Esophagus squamous epithelium (tissue), 5 donors: Measurements from ENCODE around the gene GDF11. TPM values are rescaled to one million over a fixed set of nuclear protein-coding genes. Genes with fewer than 3 reads are reported as not detected.

Source experiments
- DNase-seq: peaks from one replicate; lab custom pipeline; 2025; lab: John Stamatoyannopoulos, UW
- H3K27ac ChIP-seq, 4 donors: fragments of 200-600 bp; sonication (generic); one replicate each; pipeline ENCODE4 v1.5.1; 2016 to 2019; ENCODE audit warnings: mild to moderate bottlenecking in 1 of 4
- H3K27me3 ChIP-seq, 4 donors: fragments of 200-600 bp; sonication (generic); 1 replicate in 3 of 4; 2 replicates in 1 of 4; pipeline versions ENCODE4 v1.5.1 to v1.6.0; 2017 to 2021; ENCODE audit warnings: antibody characterized with exemption in 1 of 4
- H3K36me3 ChIP-seq, 3 donors: fragments of 200-600 bp; sonication (generic); one replicate each; pipeline ENCODE4 v1.5.1; 2016 to 2019
- H3K4me1 ChIP-seq, 3 donors: fragments of 200-600 bp; sonication (generic); one replicate each; pipeline ENCODE4 v1.5.1; 2017 to 2019
- H3K4me3 ChIP-seq, 4 donors: fragments of 200-600 bp; sonication (generic); 1 replicate in 3 of 4; 2 replicates in 1 of 4; pipeline ENCODE4 v1.5.1; 2016 to 2019; ENCODE audit warnings: mild to moderate bottlenecking in 2 of 4, moderate library complexity in 1 of 4
- H3K9me3 ChIP-seq, 3 donors: fragments of 200-600 bp; sonication (generic); one replicate each; pipeline ENCODE4 v1.5.1; 2016 to 2019
- POLR2A ChIP-seq, 4 donors: fragments of 450-650 bp; IDR thresholded peaks; one replicate each; pipeline ENCODE4 v1.6.1; 2017; ENCODE audit warnings: antibody characterized with exemption in 4 of 4, mild to moderate bottlenecking in 4 of 4, moderate library complexity in 3 of 4
- WGBS, 2 donors: methylation state at CpG; one replicate each; pipeline ENCODE4 v1.1.5; 2018; 5-methylcytosine and 5-hydroxymethylcytosine counted together
- intact Hi-C: fragments of 100-400 bp; cut with DNase I; formaldehyde crosslinking; loops from one replicate; pipeline ENCODE4 v1.15.0; 2022
- small RNA-seq, 4 donors: library from RNA; depleted of rRNA; stranded (forward); fragments of <200 nt; gene quantifications; one replicate each; pipeline ENCODE3, GENCODE V24; 2016
- total RNA-seq, 4 donors: library from RNA; depleted of rRNA; stranded (reverse); fragments of >200 nt; gene quantifications; one replicate each; pipeline ENCODE4 v1.1.0, GENCODE V29; 2016
- TF ChIP-seq, protein P1 (sequence below), 6 experiments: fragments of 450-650 bp in 4 of 6; fragments of 200-600 bp in 2 of 6; sonication (generic) in 2 of 6; IDR thresholded peaks; one replicate each; pipeline ENCODE4 v1.5.1; 2016 to 2019; ENCODE audit warnings: antibody characterized with exemption in 6 of 6, mild to moderate bottlenecking in 4 of 6, moderate library complexity in 4 of 6
- donor health status: DM: yes; HTN: yes; CAD: no.

GDF11 gene
- total RNA-seq, 4 donors from 2014 or later = 0.19 to 1.9 (median 1.5) TPM

DNA sequence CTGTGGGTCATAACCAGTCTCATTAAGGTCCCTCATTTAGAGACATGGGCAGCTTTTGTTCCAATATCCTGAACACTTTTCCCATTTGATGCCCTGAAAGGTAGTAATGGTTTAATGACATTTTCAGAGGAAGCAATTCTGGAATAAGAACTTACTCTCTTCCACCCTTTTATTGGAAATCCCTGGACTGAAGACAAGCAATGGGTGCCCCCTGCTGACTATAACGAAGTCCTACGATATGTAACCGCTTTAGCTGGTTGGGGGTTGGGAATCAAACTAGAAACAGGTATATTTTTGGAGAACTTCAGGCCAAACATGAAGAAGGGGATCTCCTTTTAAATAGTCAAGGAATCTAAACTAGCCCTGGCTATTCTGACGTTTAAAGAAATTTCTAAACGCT, 54.1 kb downstream of the GDF11 start:
- Histone ChIP-seq H3K27ac (no peak overlapping the region), H3K27me3 (no peaks in the 10 kb centered on the region), H3K36me3 (peaks cover 8 to 100% (median 25%) of the 10 kb centered on the region in 3 donors), H3K9me3 (no peaks in the 10 kb centered on the region), H3K4me1 (no peaks in the 10 kb centered on the region), H3K4me3 (no peak overlapping the region)
- TF ChIP-seq, protein P1, sequence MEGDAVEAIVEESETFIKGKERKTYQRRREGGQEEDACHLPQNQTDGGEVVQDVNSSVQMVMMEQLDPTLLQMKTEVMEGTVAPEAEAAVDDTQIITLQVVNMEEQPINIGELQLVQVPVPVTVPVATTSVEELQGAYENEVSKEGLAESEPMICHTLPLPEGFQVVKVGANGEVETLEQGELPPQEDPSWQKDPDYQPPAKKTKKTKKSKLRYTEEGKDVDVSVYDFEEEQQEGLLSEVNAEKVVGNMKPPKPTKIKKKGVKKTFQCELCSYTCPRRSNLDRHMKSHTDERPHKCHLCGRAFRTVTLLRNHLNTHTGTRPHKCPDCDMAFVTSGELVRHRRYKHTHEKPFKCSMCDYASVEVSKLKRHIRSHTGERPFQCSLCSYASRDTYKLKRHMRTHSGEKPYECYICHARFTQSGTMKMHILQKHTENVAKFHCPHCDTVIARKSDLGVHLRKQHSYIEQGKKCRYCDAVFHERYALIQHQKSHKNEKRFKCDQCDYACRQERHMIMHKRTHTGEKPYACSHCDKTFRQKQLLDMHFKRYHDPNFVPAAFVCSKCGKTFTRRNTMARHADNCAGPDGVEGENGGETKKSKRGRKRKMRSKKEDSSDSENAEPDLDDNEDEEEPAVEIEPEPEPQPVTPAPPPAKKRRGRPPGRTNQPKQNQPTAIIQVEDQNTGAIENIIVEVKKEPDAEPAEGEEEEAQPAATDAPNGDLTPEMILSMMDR (IDR thresholded peaks at IDR 0.05) = peak in 3 of 6 experiments; percentile 8 to 27 (median 22)
- no peak for TF ChIP-seq POLR2A (IDR thresholded peaks at IDR 0.05)
- 55 to 71% methylated on average over 5 of the region's 5 CpGs for WGBS, 2 donors
- no peak for DNase-seq
- intact Hi-C loops = no loop called here

DNA sequence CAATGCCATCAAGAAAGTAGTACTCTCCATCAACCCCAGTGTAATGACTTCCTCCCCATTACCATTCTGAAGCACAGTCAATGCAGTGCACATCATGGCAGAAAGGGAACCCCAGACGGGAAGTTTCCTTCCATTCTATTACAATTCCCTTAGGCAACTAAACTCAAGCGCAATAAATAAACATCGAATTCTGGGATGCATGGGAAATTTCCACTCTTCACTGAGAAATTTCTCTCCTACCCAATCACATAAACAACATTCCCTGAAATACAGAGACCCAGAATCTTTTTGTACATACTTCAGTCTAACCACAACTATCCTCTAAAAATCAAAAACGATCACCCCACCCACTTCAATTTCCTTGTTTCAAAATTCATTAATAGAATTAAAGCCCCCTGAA, 54.6 kb downstream of the GDF11 start:
- Histone ChIP-seq H3K4me3 (no peak overlapping the region), H3K9me3 (no peaks in the 10 kb centered on the region), H3K27me3 (no peaks in the 10 kb centered on the region), H3K4me1 (no peaks in the 10 kb centered on the region), H3K36me3 (peaks cover 8 to 100% (median 25%) of the 10 kb centered on the region in 3 donors), H3K27ac (no peak overlapping the region)
- DNase-seq = no peak
- 67 to 68% methylated on average over 4 of the region's 4 CpGs for WGBS, 2 donors
- TF ChIP-seq POLR2A (IDR thresholded peaks at IDR 0.05) = no peak
- TF ChIP-seq, protein P1 (IDR thresholded peaks at IDR 0.05) = no peak
- intact Hi-C loops = no loop called here

Small RNA genes lying within 50 kb of the gene (small RNA-seq; reads per million reads assigned to genes)
- gene AC009779.1 = 0 reads per million in 4 donors
- 0 reads per million in 4 donors for gene RF00017

Other genes starting within 250 kb of the GDF11 start
- not detected for gene OR6C4, start 193.5 kb upstream of the GDF11 start, total RNA-seq
- gene OR2AP1, start 170.7 kb upstream of the GDF11 start, total RNA-seq = not detected
- not detected for gene OR10P1, start 106.2 kb upstream of the GDF11 start, total RNA-seq
- 10 to 100 TPM in 2 of 4 donors, 1 to 10 TPM in 2; 1.1 to 26.3 (median 10.5) TPM for gene ITGA7, start 35.2 kb upstream of the GDF11 start, total RNA-seq
- gene BLOC1S1, start 27.1 kb upstream of the GDF11 start, total RNA-seq = 100 to 1,000 TPM; 117 to 211 (median 178) TPM
- 10 to 100 TPM in 1 of 4 donors, 1 to 10 TPM in 3; 1.3 to 13.5 (median 4.1) TPM for gene RDH5, start 22.7 kb upstream of the GDF11 start, total RNA-seq
- gene CD63, start 14.1 kb upstream of the GDF11 start, total RNA-seq = 100 to 1,000 TPM; 144 to 349 (median 264) TPM
- gene SARNP, start 74.6 kb downstream of the GDF11 start, total RNA-seq = 10 to 100 TPM; 22.6 to 60.1 (median 53.7) TPM
- gene ORMDL2, start 74.9 kb downstream of the GDF11 start, total RNA-seq = 10 to 100 TPM; 29.9 to 31.9 (median 31.1) TPM
- 10 to 100 TPM; 15.3 to 30.2 (median 19.9) TPM for gene DNAJC14, start 86.5 kb downstream of the GDF11 start, total RNA-seq
- gene MMP19, start 99.8 kb downstream of the GDF11 start, total RNA-seq = 1 to 10 TPM; 1.5 to 3.1 (median 1.8) TPM
- 100 to 1,000 TPM in 1 of 4 donors, 10 to 100 TPM in 3; 60.7 to 107 (median 85.0) TPM for gene PYM1, start 184.8 kb downstream of the GDF11 start, total RNA-seq
- gene DGKA, start 188.0 kb downstream of the GDF11 start, total RNA-seq = 100 to 1,000 TPM in 3 of 4 donors, 10 to 100 TPM in 1; 95.7 to 209 (median 159) TPM
- 1 to 10 TPM in 1 of 4 donors, under 1 TPM in 3; 0.48 to 3.4 (median 0.67) TPM for gene PMEL, start 222.9 kb downstream of the GDF11 start, total RNA-seq
- 10 to 100 TPM; 11.1 to 22.6 (median 17.0) TPM for gene CDK2, start 223.7 kb downstream of the GDF11 start, total RNA-seq
- 10 to 100 TPM; 78.2 to 94.2 (median 86.4) TPM for gene RAB5B, start 231.0 kb downstream of the GDF11 start, total RNA-seq